ENCODE measurements around the gene TTR. TPM values are rescaled to one million over a fixed set of nuclear protein-coding genes. Genes with fewer than 3 reads are reported as not detected.

The TTR gene
- total RNA-seq, 4 donors from 2014 or later: 0.33 to 1.2 TPM; not detected in 2

- Histone ChIP-seq H3K36me3 (no peaks in the 10 kb centered on the region), H3K4me1 (no peaks in the 10 kb centered on the region), H3K4me3 (no peak overlapping the region), H3K27ac (replicated peaks in 1 of 4) (no peak overlapping the region), H3K9me3 (peaks cover 0 to 3% (median 0%) of the 10 kb centered on the region in 4 donors), H3K27me3 (no peaks in the 10 kb centered on the region)
- WGBS: 79% methylated on average over 2 of the region's 2 CpGs
- intact Hi-C loops (cut with DNase I): no loop called here
- TF ChIP-seq POLR2AphosphoS5 (IDR thresholded peaks at IDR 0.05) (no peak), EP300 (IDR thresholded peaks at IDR 0.05) (no peak), POLR2A (IDR thresholded peaks at IDR 0.05; ENCODE audit: low read depth) (no peak), CTCF (IDR thresholded peaks at IDR 0.05) (no peak)
- DNase-seq (ENCODE audit: extremely low spot score): no peak
Observed at GRCh38 chr18:31591113-31591512, 564 bp upstream of the TTR start.

- TF ChIP-seq EP300 (IDR thresholded peaks at IDR 0.05): no peak
- no peak for TF ChIP-seq POLR2AphosphoS5 (IDR thresholded peaks at IDR 0.05)
- TF ChIP-seq CTCF (IDR thresholded peaks at IDR 0.05): no peak
- TF ChIP-seq POLR2A (IDR thresholded peaks at IDR 0.05; ENCODE audit: low read depth): no peak
- Histone ChIP-seq H3K27ac (replicated peaks in 1 of 4) (no peak overlapping the region), H3K9me3 (peaks cover 0 to 3% (median 0%) of the 10 kb centered on the region in 4 donors), H3K4me1 (no peaks in the 10 kb centered on the region), H3K36me3 (no peaks in the 10 kb centered on the region), H3K27me3 (no peaks in the 10 kb centered on the region), H3K4me3 (no peak overlapping the region)
- WGBS: 73% methylated on average over 10 of the region's 10 CpGs
- DNase-seq (ENCODE audit: extremely low spot score): no peak
- intact Hi-C loops (cut with DNase I): no loop called here
Observed at GRCh38 chr18:31592506-31593157, 955 bp downstream of the TTR start.

- no peak for TF ChIP-seq EP300 (IDR thresholded peaks at IDR 0.05)
- TF ChIP-seq CTCF (IDR thresholded peaks at IDR 0.05): no peak
- TF ChIP-seq POLR2AphosphoS5 (IDR thresholded peaks at IDR 0.05): no peak
- TF ChIP-seq POLR2A (IDR thresholded peaks at IDR 0.05; ENCODE audit: low read depth): no peak
- intact Hi-C loops (cut with DNase I): no loop called here
- 76% methylated on average over 5 of the region's 5 CpGs for WGBS
- DNase-seq (ENCODE audit: extremely low spot score): no peak
- Histone ChIP-seq H3K36me3 (no peaks in the 10 kb centered on the region), H3K9me3 (peaks cover 0 to 3% (median 0%) of the 10 kb centered on the region in 4 donors), H3K4me3 (no peak overlapping the region), H3K27me3 (no peaks in the 10 kb centered on the region), H3K4me1 (no peaks in the 10 kb centered on the region), H3K27ac (replicated peaks in 1 of 4) (no peak overlapping the region)
Observed at GRCh38 chr18:31595121-31595771, 3.6 kb downstream of the TTR start.

GRCh38 chr18:31596081-31596872, 4.6 kb downstream of the TTR start:
- intact Hi-C loops (cut with DNase I): no loop called here
- no peak for TF ChIP-seq POLR2A (IDR thresholded peaks at IDR 0.05; ENCODE audit: low read depth)
- no peak for DNase-seq (ENCODE audit: extremely low spot score)
- 90% methylated on average over 9 of the region's 9 CpGs for WGBS
- H3K4me1 ChIP-seq: no peaks in the 10 kb centered on the region
- peaks cover 0 to 3% (median 0%) of the 10 kb centered on the region in 4 donors for H3K9me3 ChIP-seq
- no peak overlapping the region for H3K27ac ChIP-seq (replicated peaks in 1 of 4)
- no peaks in the 10 kb centered on the region for H3K27me3 ChIP-seq
- no peaks in the 10 kb centered on the region for H3K36me3 ChIP-seq
- H3K4me3 ChIP-seq: no peak overlapping the region
